GM12873 (cell line): ENCODE measurements around the gene NIT1.

Experiments used
- CTCF ChIP-seq: IDR thresholded peaks from 2 replicates; pipeline ENCODE4 v1.5.1; 2012; ENCODE audit warnings: low read depth, mild to moderate bottlenecking, moderate library complexity, low read length, control low read depth; ENCODE audit not compliant: insufficient read depth; ENCODE audit errors: missing control alignments

Gene NIT1

GRCh38 chr1:161159087-161159912, 41.4 kb downstream of the NIT1 start, which contains the start of gene USP21:
Gene USP21, plus strand, starts transcription at chr1:161159500. Its CDS starts 1,141 bp downstream, at chr1:161160641.
- peak; percentile 36 for TF ChIP-seq CTCF

- TF ChIP-seq CTCF = no peak
These were observed 42.0 kb downstream of the NIT1 start for GRCh38 chr1:161159913-161160243.

GRCh38 chr1:161160671-161161145, 42.8 kb downstream of the NIT1 start:
- no peak for TF ChIP-seq CTCF

GRCh38 chr1:161161652-161162051, 43.7 kb downstream of the NIT1 start:
- TF ChIP-seq CTCF = no peak

- no peak for TF ChIP-seq CTCF
These were observed 44.1 kb downstream of the NIT1 start for GRCh38 chr1:161162052-161162451.

- TF ChIP-seq CTCF = no peak
These were observed 44.9 kb downstream of the NIT1 start for GRCh38 chr1:161162806-161163205.

- TF ChIP-seq CTCF = no peak
These were observed 45.9 kb downstream of the NIT1 start for GRCh38 chr1:161163793-161164192.
